HG03060 (cell line): ENCODE results near the gene FAM24B.
"Not testable (repeated sequence)": the region's sequence is repeated elsewhere in the genome, so short reads cannot be mapped to it uniquely, and the experiment has no call there.

ENCODE experiments used
- ATAC-seq: cut with Tn5 transposase; IDR thresholded peaks from one replicate; pipeline ENCODE4 v1.9.1; 2021; ENCODE audit warnings: low read depth, moderate number of reproducible peaks; ENCODE audit not compliant: unreplicated experiment

The FAM24B gene

GRCh38 chr10:122861711-122862161 is 17.6 kb downstream of the FAM24B start:
- no peak for ATAC-seq

- no peak for ATAC-seq
Measured at GRCh38 chr10:122859527-122859926, 19.9 kb downstream of the FAM24B start.

GRCh38 chr10:122858042-122858441 is 21.3 kb downstream of the FAM24B start:
- ATAC-seq: not testable (repeated sequence)

GRCh38 chr10:122856902-122857301 is 22.5 kb downstream of the FAM24B start:
- ATAC-seq: no peak

- no peak for ATAC-seq
Measured at GRCh38 chr10:122855745-122856144, 23.6 kb downstream of the FAM24B start.

GRCh38 chr10:122854648-122855047 is 24.7 kb downstream of the FAM24B start:
- ATAC-seq: no peak

- ATAC-seq: no peak
Measured at GRCh38 chr10:122853665-122854313, 25.6 kb downstream of the FAM24B start.

GRCh38 chr10:122852261-122852660 is 27.1 kb downstream of the FAM24B start:
- no peak for ATAC-seq

- no peak for ATAC-seq
Measured at GRCh38 chr10:122850705-122851640, 28.4 kb downstream of the FAM24B start.

GRCh38 chr10:122849900-122850605 is 29.3 kb downstream of the FAM24B start:
- no peak for ATAC-seq

- ATAC-seq: no peak
Measured at GRCh38 chr10:122849090-122849489, 30.3 kb downstream of the FAM24B start.

- no peak for ATAC-seq
Measured at GRCh38 chr10:122847782-122848604, 31.4 kb downstream of the FAM24B start.

GRCh38 chr10:122845783-122846332 is 33.5 kb downstream of the FAM24B start, which contains the start of gene CUZD1:
Gene CUZD1, minus strand, starts transcription at chr10:122845857. Its CDS starts 14 bp downstream, at chr10:122845843.
- no peak for ATAC-seq

GRCh38 chr10:122844146-122844545 is 35.2 kb downstream of the FAM24B start:
- no peak for ATAC-seq

GRCh38 chr10:122841569-122841968 is 37.8 kb downstream of the FAM24B start:
- ATAC-seq: no peak

- no peak for ATAC-seq
Measured at GRCh38 chr10:122839505-122839904, 39.9 kb downstream of the FAM24B start.

- ATAC-seq: no peak
Measured at GRCh38 chr10:122838880-122839279, 40.5 kb downstream of the FAM24B start.

- no peak for ATAC-seq
Measured at GRCh38 chr10:122835908-122836307, 43.5 kb downstream of the FAM24B start.

GRCh38 chr10:122830965-122831353 is 48.4 kb downstream of the FAM24B start:
- no peak for ATAC-seq
